GM19239 (cell line): ENCODE measurements around the gene GBGT1.

Experiments used
- DNase-seq: peaks from one replicate; pipeline ENCODE4 v3.0.0; 2011; ENCODE audit warnings: low spot score; ENCODE audit not compliant: insufficient read length
- FAIRE-seq: peaks from 2 replicates; lab custom pipeline; 2011; peaks lifted over from hg19 to GRCh38; lab: Jason Lieb, UNC

GBGT1 gene

GRCh38 chr9:133118179-133118520 is 45.6 kb downstream of the GBGT1 start:
- DNase-seq (no peak), FAIRE-seq (no peak)

DNA sequence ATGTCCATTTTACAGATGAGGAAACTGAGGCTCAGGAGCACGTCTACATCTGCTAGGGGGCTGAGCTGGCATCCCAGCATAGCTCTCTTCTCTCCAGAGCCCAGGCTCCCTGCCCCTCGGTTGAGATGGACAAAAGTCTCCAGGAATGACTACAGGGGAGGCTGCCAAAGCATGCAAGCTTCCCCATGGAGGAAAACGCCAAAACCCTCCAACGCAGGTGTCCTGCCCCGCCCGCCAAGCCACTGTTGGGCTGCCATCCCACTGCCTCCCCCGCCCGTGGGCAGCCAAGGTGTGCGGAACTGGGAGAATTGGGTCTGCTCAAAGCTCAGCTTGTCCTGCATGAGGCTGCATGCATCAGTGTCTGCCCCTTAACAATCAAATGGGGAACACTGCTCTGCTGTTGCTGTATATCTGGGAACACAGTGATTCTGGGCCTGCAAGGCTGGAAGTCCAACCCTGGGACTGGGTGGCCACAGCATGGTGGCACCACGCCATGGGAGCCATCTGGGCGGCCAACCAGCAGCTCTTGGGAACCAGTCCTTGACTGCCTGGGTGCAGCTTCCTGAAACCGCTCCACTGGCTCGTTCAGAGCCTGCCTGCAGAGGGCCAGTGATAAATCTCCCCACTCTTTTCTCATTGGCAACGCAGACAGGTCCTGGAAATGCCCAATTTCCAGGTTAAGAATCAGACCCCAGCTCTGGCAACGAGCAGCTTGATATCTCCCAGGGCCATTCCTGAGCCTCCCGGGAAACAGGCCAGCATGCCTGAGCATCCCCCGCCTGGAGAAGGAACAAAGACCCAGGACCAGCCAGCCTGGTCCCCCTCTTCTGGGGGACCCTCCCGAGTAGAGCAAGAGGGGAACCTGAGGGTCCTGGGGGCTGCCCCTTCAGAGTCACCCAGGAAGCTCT is 46.2 kb downstream of the GBGT1 start:
- DNase-seq = no peak
- FAIRE-seq = no peak

- FAIRE-seq (no peak), DNase-seq (no peak)
Observed at GRCh38 chr9:133116346-133117231, 47.1 kb downstream of the GBGT1 start.

DNA sequence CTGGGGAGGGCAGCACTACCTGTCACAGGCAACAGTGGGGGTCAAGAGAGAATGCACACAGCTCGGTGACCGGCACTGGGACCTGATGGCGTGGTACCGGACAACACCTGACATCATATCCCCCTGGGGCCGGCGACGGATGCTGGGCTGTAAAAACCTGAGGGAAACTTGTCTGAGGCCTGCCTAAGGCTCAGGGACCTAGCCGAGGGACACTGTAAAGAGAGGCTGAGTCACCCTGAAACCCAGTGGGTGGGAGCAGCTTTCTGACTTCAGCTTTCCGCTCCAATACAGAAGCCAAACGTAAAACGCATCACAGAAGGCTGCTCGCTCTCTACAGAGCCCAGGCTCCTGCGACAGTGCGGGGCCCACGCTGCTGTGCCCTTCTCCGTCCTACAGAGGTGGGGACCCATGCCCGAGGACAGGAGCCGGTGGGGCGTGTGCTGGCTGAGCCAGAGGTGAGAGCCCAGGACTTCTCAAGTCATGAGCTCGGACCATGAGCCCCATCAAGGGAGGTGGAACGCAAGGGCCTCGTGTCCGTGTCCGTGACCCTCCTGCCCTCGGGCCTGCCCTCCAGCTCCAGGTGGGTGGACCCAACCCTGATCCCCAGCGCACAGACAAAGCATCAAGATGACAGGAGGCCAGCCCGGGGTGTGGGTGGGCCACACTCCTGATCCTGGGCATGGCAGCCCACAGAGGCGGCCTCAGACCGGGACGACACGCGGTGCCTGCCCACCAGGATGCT is 47.9 kb downstream of the GBGT1 start:
- DNase-seq = peak; percentile 94
- peak; percentile 95 for FAIRE-seq

DNA sequence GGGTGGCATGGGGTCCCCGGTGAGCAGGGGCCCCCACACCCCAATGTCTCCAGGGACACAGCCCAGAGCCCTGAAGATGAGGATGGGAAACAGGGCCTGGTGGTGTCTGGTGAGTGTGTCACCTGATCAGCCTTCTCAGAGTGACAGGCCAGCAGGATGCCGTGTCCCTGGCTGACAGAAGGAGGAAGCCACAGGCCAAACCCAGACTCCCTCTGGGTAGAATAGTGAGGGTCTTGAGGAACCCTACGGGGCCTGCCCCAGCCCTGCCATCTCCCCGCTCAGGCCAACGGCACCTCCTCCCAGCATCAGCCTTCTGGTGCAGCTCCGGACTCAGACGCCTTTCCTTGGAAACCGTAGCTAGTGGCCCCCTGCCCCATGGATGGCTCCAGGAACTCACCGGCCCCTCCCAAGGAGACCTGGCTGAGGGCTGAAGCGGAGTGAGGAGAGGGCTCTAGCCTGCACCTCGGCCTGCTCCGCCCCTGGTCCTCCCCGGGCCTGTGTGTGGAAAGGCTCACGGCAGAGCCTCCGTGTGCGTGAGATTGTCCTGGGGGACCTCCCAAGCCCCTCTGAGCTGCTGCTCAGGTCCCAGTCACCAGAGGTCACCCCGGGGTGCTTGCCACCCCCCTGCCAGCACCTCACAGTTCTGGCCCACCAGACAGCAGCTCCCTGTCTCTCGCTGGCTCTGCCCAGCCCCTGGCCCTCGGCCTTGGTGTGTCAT is 48.7 kb downstream of the GBGT1 start:
- DNase-seq (no peak), FAIRE-seq (peak; percentile 61)

DNA sequence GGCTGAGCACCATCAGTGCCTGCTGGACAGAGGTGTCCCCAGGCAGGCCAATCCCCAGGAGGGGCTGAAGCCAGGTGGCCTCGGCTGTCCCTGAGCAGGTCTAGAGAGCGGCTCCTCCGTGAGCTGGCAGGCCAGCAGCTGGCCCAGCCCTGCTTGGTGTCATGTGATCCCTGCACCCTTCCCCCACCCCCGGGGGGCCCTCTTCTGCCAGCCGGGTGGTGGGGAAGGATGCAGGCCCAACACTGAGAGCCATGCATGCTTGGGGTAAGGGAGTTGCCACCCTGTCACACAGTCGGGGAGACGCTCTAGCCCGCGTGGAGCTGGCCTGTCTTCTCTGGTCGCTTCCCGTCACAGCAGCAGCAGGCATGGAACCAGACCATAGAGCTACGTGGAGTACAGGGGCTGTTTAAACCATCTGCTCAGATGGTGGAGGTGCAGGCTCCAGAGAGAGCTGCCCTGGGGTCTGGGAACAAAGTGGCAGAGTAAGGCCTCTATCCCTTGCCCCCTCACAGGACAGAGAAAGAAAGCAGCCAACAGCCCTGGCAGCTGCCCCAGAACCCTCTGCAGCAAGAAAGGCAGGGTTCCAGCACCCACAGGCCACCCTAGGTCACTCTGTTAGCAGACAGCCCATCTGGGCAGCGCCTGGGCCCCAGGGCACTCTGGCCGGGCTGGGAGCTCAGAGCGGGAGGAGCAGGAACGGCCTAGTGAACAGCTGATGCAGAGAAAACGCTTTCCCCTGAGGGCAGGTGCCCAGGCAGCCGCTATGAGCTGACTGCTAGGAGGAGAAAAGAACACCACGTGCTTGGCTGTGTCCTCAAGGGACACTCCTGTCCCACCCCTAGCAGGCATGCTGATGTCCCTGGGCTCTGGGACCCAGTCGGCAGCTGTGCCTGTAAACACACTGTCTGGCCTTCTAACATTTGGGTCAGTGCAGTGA is 49.5 kb downstream of the GBGT1 start:
- FAIRE-seq = no peak
- DNase-seq = no peak

DNA sequence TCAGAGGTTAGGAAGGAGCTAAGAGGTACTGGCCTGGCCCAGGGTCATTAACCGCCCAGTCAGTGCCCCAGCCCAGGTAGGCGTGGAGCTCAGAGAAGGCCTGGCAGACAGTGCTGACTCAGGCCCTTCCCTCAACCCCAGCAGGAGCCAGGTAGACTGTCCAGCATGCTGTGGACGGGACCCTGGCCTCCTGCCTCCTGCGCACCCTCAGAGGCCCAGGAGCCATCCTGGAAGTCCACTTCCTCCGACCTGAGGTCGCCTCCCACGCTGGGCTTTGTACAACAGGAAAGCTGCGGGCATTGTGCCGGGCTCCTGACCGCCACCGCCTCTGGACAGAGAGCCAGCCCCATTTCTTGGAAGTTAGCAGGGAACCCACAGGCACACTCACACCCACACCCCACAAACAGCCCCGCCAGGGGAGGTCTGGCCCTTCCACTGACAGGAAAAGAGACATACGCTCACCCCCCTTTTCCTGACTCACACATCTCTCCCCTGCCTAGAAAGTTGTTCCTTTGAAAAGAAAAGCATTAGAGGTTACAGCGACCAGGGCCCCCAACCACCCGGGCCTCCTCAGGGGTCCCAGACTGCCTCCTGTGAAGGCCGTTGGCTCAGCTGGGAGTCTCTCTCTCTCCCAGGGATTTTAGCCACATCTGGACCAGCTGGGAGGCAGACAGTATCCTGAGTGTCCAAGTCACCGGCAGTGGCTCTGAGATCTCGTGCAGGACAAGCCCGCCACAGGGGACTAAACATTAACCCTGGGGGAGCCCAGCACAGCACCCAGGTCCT is 50.4 kb downstream of the GBGT1 start:
- FAIRE-seq = no peak
- no peak for DNase-seq

- FAIRE-seq (no peak), DNase-seq (peak; percentile 58)
Observed at GRCh38 chr9:133112663-133113026, 51.1 kb downstream of the GBGT1 start.

DNA sequence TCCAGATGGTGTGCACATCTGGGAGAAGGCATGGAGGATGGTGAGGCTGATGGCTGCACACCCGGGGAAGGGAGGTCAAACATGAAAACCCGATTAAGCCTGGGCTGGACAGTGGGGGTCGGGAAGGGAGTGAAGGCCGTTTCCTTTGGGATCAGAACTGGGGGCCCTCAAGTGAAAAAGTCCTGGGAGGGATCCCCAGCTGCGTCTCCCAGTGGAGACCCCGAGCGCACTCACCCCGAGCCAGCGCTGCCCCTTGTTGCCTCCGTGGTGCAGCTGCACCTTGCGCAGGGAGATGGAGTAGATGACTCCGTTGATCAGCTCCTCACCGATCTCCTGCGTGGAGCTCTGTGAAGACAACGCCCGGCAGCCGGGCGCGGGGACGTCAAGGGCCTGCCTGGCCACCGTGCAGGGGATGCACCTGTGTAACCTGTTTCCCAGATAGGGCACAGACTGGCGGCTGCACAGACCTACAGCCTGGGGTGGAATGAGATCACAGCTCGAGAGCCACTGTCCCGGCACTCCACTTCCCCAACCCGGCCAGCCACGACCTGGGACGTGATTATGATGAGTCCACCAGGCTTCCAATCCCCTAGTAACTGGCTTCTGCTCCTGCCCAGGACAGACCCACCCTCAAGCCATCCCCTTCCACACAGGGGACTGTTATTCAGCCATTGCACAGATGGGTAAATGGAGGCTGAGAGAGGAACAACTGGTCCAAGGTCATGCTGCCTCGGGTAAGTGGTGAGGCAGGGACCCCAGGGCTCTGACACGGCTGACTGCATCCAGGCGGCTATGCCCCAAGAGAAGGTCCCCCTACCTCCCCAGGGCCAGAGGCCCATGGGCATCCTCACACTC is 51.7 kb downstream of the GBGT1 start:
- FAIRE-seq (no peak), DNase-seq (no peak)

DNA sequence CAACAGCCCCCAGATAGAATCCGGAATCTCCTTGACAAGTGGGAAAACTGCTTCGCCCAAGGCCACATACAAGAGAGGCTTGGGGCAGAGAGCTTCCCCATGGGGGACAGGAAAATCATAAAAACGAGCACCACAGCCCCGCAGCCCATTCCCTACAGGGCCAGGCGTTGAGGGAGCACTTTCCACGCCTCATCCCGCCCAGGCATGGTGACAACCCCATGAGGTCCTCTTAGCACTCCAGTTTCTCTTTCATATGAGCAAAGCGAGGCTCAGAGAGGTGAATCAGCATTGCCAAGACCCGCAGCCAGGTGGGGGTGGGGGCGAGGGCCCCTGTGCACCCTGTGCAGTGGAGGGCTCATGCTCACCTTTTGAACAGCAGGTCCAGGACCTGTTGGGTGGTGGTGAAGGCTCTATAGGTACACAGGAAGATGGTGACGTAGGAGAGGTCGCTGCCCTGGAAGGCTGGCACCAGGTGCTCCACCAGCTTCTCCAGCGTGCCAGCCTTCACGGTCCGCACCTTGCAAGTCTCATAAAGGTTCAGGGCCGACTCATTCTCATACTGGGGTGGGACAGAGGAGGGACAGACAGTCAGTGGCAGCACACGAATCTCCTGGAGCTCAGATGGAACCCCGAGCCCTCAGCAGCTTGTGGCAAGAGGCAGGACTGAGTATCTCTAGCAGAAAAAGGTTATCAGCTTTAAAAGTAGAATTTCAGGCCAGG is 53.6 kb downstream of the GBGT1 start:
- FAIRE-seq = no peak
- DNase-seq = no peak

DNA sequence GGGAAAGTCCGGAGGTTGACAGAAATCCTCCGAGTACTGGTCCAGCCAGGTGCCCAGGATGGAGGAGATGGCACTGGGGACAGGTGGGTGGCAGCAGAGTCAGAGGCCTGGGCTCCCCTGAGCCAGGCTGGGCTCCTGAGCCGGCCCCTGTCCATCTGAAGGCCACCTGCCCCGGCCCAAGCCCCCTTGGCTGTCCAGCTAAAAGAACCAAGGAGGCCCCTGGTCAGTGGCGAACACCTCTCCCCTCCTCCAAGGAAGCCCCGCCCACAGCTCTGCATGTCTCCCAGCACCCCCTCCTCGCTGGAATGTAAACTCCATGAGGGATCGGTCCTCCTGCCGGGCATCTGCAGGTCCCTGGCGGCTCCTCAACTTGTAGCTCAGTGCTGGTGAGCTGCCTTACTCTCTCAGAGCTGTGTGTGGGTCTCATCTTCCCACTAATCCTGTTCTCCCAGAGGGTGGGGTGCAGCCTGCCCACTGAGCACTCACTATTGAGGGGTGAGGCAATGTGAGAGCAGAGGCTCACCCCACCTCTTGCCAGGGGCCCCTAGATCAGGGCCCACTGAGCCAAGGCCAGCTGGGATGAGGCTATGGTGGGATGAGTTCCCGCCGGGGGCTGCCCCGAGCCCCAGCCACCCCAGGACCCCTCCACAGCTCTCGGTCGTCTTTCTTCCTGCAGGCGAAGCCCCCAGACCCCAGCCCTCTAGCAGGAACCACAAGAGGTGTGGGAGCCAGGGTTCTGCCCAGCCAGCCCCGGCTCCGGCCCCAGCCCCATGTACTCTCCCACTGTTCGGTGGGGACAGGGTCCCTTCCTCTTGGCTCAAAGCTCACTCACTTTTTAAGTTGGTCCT is 54.7 kb downstream of the GBGT1 start:
- FAIRE-seq = no peak

GRCh38 chr9:133107961-133108793 is 55.5 kb downstream of the GBGT1 start:
- FAIRE-seq = no peak
- DNase-seq = no peak

More for the DNA sequence above, 54.7 kb downstream of the GBGT1 start:
- DNase-seq = no peak

DNA sequence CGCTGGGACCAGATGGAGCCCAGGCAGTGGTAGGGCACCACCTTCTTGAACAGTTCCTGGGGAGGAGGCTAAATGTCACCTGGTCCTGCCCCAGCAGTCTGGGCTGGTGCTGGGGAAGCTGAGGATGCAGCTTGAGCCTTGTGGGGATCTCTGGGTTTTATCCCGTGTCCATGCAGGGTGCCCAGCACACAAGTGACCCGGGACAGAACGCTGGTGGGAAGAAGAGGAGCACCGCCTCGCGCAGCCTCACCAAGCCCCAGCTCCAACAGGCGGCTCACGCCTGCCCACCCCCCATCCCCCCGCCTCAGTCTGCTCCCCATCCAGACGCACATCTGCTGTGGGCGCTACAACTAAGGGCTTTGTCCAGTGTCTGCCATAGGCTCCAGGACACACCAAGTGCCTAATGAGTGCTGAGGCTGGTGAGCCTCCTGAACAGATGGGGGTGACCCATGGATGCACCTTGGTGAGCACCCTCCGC is 56.4 kb downstream of the GBGT1 start:
- no peak for FAIRE-seq
- DNase-seq = no peak

GRCh38 chr9:133106511-133107244 is 57.0 kb downstream of the GBGT1 start:
- DNase-seq = no peak
- FAIRE-seq = no peak
